Right lobe of liver (tissue), 6 donors: ENCODE data around the gene FAIM. TPM values are rescaled to one million over a fixed set of nuclear protein-coding genes. Genes with fewer than 3 reads are reported as not detected.
A peak's percentile ranks its signal among the peaks of the same experiment; 100 is the strongest.
"Not testable (repeated sequence)": the region's sequence is repeated elsewhere in the genome, so short reads cannot be mapped to it uniquely, and the experiment has no call there.

Experiments
- ATAC-seq, 4 donors: fragments of 200-7000 bp; cut with Tn5 transposase; one replicate each; pipeline ENCODE4 v1.9.1; 2020; ENCODE audit warnings: mild to moderate bottlenecking in 4 of 4, moderate library complexity in 4 of 4
- DNase-seq, 3 donors: peaks; one replicate each; pipeline ENCODE4 v3.0.0-alpha.2; 2020
- H3K27ac ChIP-seq, 3 donors: fragments of 200-600 bp; one replicate each; pipeline ENCODE4 v1.8.0; 2022
- H3K27me3 ChIP-seq, 2 donors: fragments of 200-600 bp; one replicate each; pipeline ENCODE4 v1.8.0; 2022
- H3K36me3 ChIP-seq, 4 donors: fragments of 200-600 bp; sonication (generic) in 1 of 4; one replicate each; pipeline versions ENCODE4 v1.5.1 to v1.8.0; 2017 to 2022; ENCODE audit warnings: control low read depth in 1 of 4
- H3K4me1 ChIP-seq, 4 donors: fragments of 200-600 bp; sonication (generic) in 1 of 4; one replicate each; pipeline versions ENCODE4 v1.5.1 to v1.8.0; 2017 to 2022; ENCODE audit warnings: control low read depth in 1 of 4
- H3K4me3 ChIP-seq, 3 donors: fragments of 200-600 bp; one replicate each; pipeline ENCODE4 v1.8.0; 2022
- H3K9me3 ChIP-seq, 4 donors: fragments of 200-600 bp; sonication (generic) in 1 of 4; one replicate each; pipeline versions ENCODE4 v1.5.1 to v1.8.0; 2017 to 2022; ENCODE audit warnings: control low read depth in 1 of 4
- CTCF ChIP-seq, 4 donors: fragments of 200-600 bp in 3 of 4; fragments of 450-650 bp in 1 of 4; IDR thresholded peaks; one replicate each; pipeline versions ENCODE4 v1.5.1 to v1.8.0; 2016 to 2022; ENCODE audit warnings: antibody characterized with exemption in 4 of 4, mild to moderate bottlenecking in 2 of 4
- POLR2A ChIP-seq: fragments of 450-650 bp; IDR thresholded peaks from one replicate; pipeline ENCODE4 v1.6.1; 2017; ENCODE audit warnings: antibody characterized with exemption, mild to moderate bottlenecking
- WGBS: methylation state at CpG from one replicate; pipeline ENCODE4 v1.1.6; 2018; ENCODE audit warnings: low coverage, low lambda C conversion rate; ENCODE audit not compliant: insufficient coverage; ENCODE audit errors: missing lambda C conversion rate; 5-methylcytosine and 5-hydroxymethylcytosine counted together
- intact Hi-C, 2 donors: fragments of 100-400 bp; cut with DNase I; formaldehyde crosslinking; loops; one replicate each; pipeline versions ENCODE4 v1.11.2 to v1.14.1; 2022
- total RNA-seq, 6 experiments: library from RNA; depleted of rRNA in 2 of 6; stranded (reverse); fragments of >200 nt in 2 of 6; fragmentation: NEBNext Ultra II Directional in 3 of 6; extraction: Animal tissue kit (Norgen Biotek cat#: 25700) in 3 of 6; gene quantifications; one replicate each; pipeline versions ENCODE4 v1.1.0 to v1.2.4, GENCODE V29; 2016 to 2023
- donor health status: DM: no; HTN: yes; CAD: no.
- donor health status: DM: no; HTN: no; CAD: no.
- donor health status: DM: no; HTN: no; CAD: no.
- donor health status: DM: no; HTN: yes; CAD: no.
- donor health status: DM: no; HTN: yes; CAD: no.

Gene FAIM
- total RNA-seq, 6 experiments from 2014 or later = 3.3 to 6.1 (median 3.9) TPM

- peak; percentile 4 to 12 (median 10) for ATAC-seq
- WGBS = 5% methylated on average over 20 of the region's 22 CpGs
- H3K36me3 ChIP-seq = peaks cover 0 to 12% (median 0%) of the 10 kb centered on the region in 4 donors
- no peak for DNase-seq
- peak overlapping the region; percentile 68 to 74 (median 69) for H3K4me3 ChIP-seq
- no peaks in the 10 kb centered on the region for H3K9me3 ChIP-seq
- no peaks in the 10 kb centered on the region for H3K27me3 ChIP-seq
- H3K27ac ChIP-seq = peak overlapping the region; percentile 87 to 91 (median 89)
- no peak for TF ChIP-seq POLR2A
- TF ChIP-seq CTCF (IDR thresholded peaks at IDR 0.05) = no peak
- intact Hi-C loops = no loop called here
- peaks cover 0 to 14% (median 0%) of the 10 kb centered on the region in 4 donors for H3K4me1 ChIP-seq
These were observed 15.0 kb upstream of the FAIM start for GRCh38 chr3:138593488-138594149.

GRCh38 chr3:138594150-138594934 lies 14.2 kb upstream of the FAIM start, which contains the start of gene CEP70:
TSS of gene CEP70 (minus strand) at chr3:138594260. CDS start at chr3:138572927, 21,333 bp downstream.
- ATAC-seq (peak; percentile 95 to 98 (median 96)), DNase-seq (peak; percentile 97)
- WGBS = 3% methylated on average over 7 of the region's 52 CpGs
- Histone ChIP-seq H3K27me3 (no peaks in the 10 kb centered on the region), H3K4me3 (peak within 1 kb of the TSS; percentile 68 to 74 (median 69)), H3K4me1 (peaks cover 0 to 14% (median 0%) of the 10 kb centered on the region in 4 donors), H3K36me3 (peaks cover 0 to 12% (median 0%) of the 10 kb centered on the region in 4 donors), H3K9me3 (no peaks in the 10 kb centered on the region), H3K27ac (peak within 1 kb of the TSS; percentile 87 to 91 (median 89))
- intact Hi-C loops = no loop called here
- TF ChIP-seq CTCF (IDR thresholded peaks at IDR 0.05) (peak; percentile 90 to 96 (median 92)), POLR2A (peak; percentile 97)

GRCh38 chr3:138594935-138595610 lies 13.5 kb upstream of the FAIM start:
- Histone ChIP-seq H3K4me1 (peaks cover 0 to 14% (median 0%) of the 10 kb centered on the region in 4 donors), H3K4me3 (peak overlapping the region in 1 of 3 donors; percentile 74), H3K36me3 (peaks cover 0 to 12% (median 0%) of the 10 kb centered on the region in 4 donors), H3K27me3 (no peaks in the 10 kb centered on the region), H3K27ac (no peak overlapping the region), H3K9me3 (no peaks in the 10 kb centered on the region)
- 32% methylated on average over 6 of the region's 6 CpGs for WGBS
- ATAC-seq = no peak
- TF ChIP-seq POLR2A = no peak
- no peak for TF ChIP-seq CTCF (IDR thresholded peaks at IDR 0.05)
- DNase-seq = no peak
- intact Hi-C loops = loop anchor here (5.0 kb wide), 1 partner anchor 322 kb away; no protein-coding TSS in a partner anchor

- intact Hi-C loops = loop anchor here (5.0 kb wide), 1 partner anchor 320 kb away; no protein-coding TSS in a partner anchor
- peak overlapping the region in 2 of 3 donors; percentile 4 to 27 for H3K27ac ChIP-seq
- not testable (repeated sequence) for H3K27me3 ChIP-seq, ATAC-seq, H3K36me3 ChIP-seq, H3K4me3 ChIP-seq, H3K9me3 ChIP-seq
- H3K4me1 ChIP-seq = peaks cover 0 to 11% (median 0%) of the 10 kb centered on the region in 4 donors
- peak in 1 of 3 donors; percentile 44 for DNase-seq
- 42% methylated on average over 5 of the region's 6 CpGs for WGBS
These were observed 11.2 kb upstream of the FAIM start for GRCh38 chr3:138597186-138597976.
